OCI-LY1 (cell line): ENCODE measurements around the gene PLCB4.

Source experiments
- H2AFZ ChIP-seq: fragments of 200-600 bp; sonication (generic), shearing (Covaris generic); 2 replicates; pipeline ENCODE4 v1.6.0; 2014; ENCODE audit warnings: antibody characterized with exemption, mild to moderate bottlenecking, low read length
- H3F3A ChIP-seq: fragments of 200-600 bp; sonication (generic), shearing (Covaris generic); 2 replicates; pipeline ENCODE4 v1.6.0; 2014; ENCODE audit warnings: mild to moderate bottlenecking, antibody characterized with exemption, low read length, moderate library complexity; ENCODE audit not compliant: insufficient read depth
- H3K27ac ChIP-seq: fragments of 200-600 bp; sonication (generic); 2 replicates; pipeline ENCODE4 v1.5.1; 2014; ENCODE audit warnings: low read length, mixed run types, mild to moderate bottlenecking, low read depth; ENCODE audit not compliant: poor library complexity, severe bottlenecking
- H3K27me3 ChIP-seq: fragments of 200-600 bp; sonication (generic); 2 replicates; pipeline ENCODE4 v1.6.0; 2014; ENCODE audit warnings: antibody characterized with exemption, mild to moderate bottlenecking, low read length, moderate library complexity; ENCODE audit not compliant: insufficient read depth
- H3K36me3 ChIP-seq: fragments of 200-600 bp; sonication (generic); 2 replicates; pipeline ENCODE4 v1.6.1; 2014; ENCODE audit warnings: mild to moderate bottlenecking, antibody characterized with exemption, low read length, moderate library complexity, mixed read lengths; ENCODE audit not compliant: insufficient read depth
- H3K4me1 ChIP-seq: fragments of 200-600 bp; sonication (generic); 2 replicates; pipeline ENCODE4 v1.5.1; 2014; ENCODE audit warnings: mild to moderate bottlenecking, low read length, moderate library complexity; ENCODE audit not compliant: insufficient read depth, severe bottlenecking
- H3K4me2 ChIP-seq: fragments of 200-600 bp; sonication (generic), shearing (Covaris generic); 2 replicates; pipeline ENCODE4 v1.6.1; 2014; ENCODE audit warnings: low read length
- H3K4me3 ChIP-seq: fragments of 200-600 bp; sonication (generic); 2 replicates; pipeline ENCODE4 v1.5.1; 2014; ENCODE audit warnings: low read length, low read depth, mild to moderate bottlenecking, mixed read lengths; ENCODE audit not compliant: poor library complexity, severe bottlenecking
- H3K79me2 ChIP-seq: fragments of 200-600 bp; shearing (Covaris generic); 2 replicates; pipeline ENCODE4 v1.6.1; 2016; ENCODE audit warnings: mixed run types, low read length, mixed read lengths; ENCODE audit not compliant: insufficient read depth
- H3K9ac ChIP-seq: fragments of 200-600 bp; sonication (generic), shearing (Covaris generic); 2 replicates; pipeline ENCODE4 v1.6.1; 2014; ENCODE audit warnings: mild to moderate bottlenecking, low read length, mixed read lengths
- H3K9me2 ChIP-seq: fragments of 200-600 bp; sonication (generic), shearing (Covaris generic); 2 replicates; pipeline ENCODE4 v1.6.1; 2014; ENCODE audit warnings: low read depth, mild to moderate bottlenecking, low read length, mixed read lengths
- H3K9me3 ChIP-seq: fragments of 200-600 bp; shearing (Covaris generic); 2 replicates; pipeline ENCODE4 v1.6.1; 2014; ENCODE audit warnings: low read length, mixed read lengths
- H4K20me1 ChIP-seq: fragments of 200-600 bp; sonication (generic), shearing (Covaris generic); 2 replicates; pipeline ENCODE4 v1.6.0; 2016; ENCODE audit warnings: mild to moderate bottlenecking, low read length; ENCODE audit not compliant: insufficient read depth
- EZH2 ChIP-seq: fragments of 200-600 bp; sonication (generic), shearing (Covaris generic); IDR thresholded peaks from 2 replicates; pipeline ENCODE4 v1.8.0; 2017; ENCODE audit warnings: borderline replicate concordance, mixed run types, mild to moderate bottlenecking, antibody characterized with exemption, low read length, moderate library complexity, mixed read lengths
- TF ChIP-seq, protein P1 (sequence below): fragments of 200-600 bp; sonication (generic), shearing (Covaris generic); IDR thresholded peaks from 2 replicates; pipeline ENCODE4 v1.5.1; 2017; ENCODE audit warnings: mild to moderate bottlenecking, antibody characterized with exemption, low read length, moderate library complexity, mixed read lengths

Gene PLCB4

DNA sequence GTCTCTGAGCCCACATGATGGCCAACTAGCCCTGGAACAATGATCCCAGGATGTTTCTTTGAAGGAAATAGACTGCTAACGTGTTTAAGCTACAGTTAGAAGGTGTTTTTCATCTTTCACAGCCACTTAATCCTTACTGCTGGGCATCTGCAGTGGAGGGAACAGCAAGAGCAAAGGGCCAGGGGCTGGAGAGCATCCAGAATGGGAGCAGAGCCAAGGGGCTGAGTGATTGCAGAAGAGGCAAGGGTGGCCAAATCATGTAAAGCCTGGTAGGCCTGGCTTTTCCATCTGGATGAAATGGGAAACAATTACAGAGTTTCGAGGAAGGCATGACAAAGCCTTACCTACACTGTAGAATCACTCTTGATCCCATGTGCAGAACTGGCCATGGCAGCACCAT lies 426.8 kb downstream of the PLCB4 start:
- H3K4me2 ChIP-seq, result no peak overlapping the region
- no peak overlapping the region for H2AFZ ChIP-seq
- H3K9me3 ChIP-seq, result no peaks in the 10 kb centered on the region
- no peak overlapping the region for H3K4me3 ChIP-seq
- TF ChIP-seq, protein P1, sequence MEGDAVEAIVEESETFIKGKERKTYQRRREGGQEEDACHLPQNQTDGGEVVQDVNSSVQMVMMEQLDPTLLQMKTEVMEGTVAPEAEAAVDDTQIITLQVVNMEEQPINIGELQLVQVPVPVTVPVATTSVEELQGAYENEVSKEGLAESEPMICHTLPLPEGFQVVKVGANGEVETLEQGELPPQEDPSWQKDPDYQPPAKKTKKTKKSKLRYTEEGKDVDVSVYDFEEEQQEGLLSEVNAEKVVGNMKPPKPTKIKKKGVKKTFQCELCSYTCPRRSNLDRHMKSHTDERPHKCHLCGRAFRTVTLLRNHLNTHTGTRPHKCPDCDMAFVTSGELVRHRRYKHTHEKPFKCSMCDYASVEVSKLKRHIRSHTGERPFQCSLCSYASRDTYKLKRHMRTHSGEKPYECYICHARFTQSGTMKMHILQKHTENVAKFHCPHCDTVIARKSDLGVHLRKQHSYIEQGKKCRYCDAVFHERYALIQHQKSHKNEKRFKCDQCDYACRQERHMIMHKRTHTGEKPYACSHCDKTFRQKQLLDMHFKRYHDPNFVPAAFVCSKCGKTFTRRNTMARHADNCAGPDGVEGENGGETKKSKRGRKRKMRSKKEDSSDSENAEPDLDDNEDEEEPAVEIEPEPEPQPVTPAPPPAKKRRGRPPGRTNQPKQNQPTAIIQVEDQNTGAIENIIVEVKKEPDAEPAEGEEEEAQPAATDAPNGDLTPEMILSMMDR, result no peak
- TF ChIP-seq EZH2, result no peak
- no peaks in the 10 kb centered on the region for H3F3A ChIP-seq
- 0 out of 2 replicates have a peak, but pooled peaks cover 4% of the 10 kb centered on the region for H3K27me3 ChIP-seq
- no peaks in the 10 kb centered on the region for H3K4me1 ChIP-seq
- H3K27ac ChIP-seq, result no peak overlapping the region
- H3K9me2 ChIP-seq, result no peaks in the 10 kb centered on the region
- no peak overlapping the region for H3K9ac ChIP-seq
- H3K36me3 ChIP-seq, result no peaks in the 10 kb centered on the region
- no peaks in the 10 kb centered on the region for H4K20me1 ChIP-seq
- no peaks in the 10 kb centered on the region for H3K79me2 ChIP-seq

DNA sequence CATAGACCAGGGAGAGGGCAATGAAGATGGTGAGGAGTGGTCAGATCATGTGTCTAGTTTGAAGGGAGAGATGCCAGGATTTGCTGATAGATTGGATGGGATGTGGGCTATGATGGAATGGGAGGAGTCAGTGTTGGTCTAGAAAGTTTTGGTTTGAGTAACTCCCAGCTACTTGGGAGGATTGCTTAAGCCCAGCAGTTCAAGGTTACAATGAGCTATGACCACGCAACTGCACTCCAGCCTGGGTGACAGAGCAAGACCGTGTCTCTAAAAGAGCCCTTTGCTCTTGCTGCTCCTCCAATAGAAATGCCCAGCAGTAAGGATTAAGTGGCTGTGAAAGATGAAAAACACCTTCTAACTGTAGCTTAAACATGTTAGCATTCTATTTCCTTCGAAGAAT lies 427.3 kb downstream of the PLCB4 start:
- H3K9ac ChIP-seq, result no peak overlapping the region
- H3K4me1 ChIP-seq, result no peaks in the 10 kb centered on the region
- H3K27me3 ChIP-seq, result 0 out of 2 replicates have a peak, but pooled peaks cover 4% of the 10 kb centered on the region
- no peaks in the 10 kb centered on the region for H3K79me2 ChIP-seq
- TF ChIP-seq, protein P1, result no peak
- TF ChIP-seq EZH2, result no peak
- H3K36me3 ChIP-seq, result no peaks in the 10 kb centered on the region
- H3K9me3 ChIP-seq, result no peaks in the 10 kb centered on the region
- H4K20me1 ChIP-seq, result no peaks in the 10 kb centered on the region
- no peaks in the 10 kb centered on the region for H3K9me2 ChIP-seq
- no peak overlapping the region for H3K27ac ChIP-seq
- H3F3A ChIP-seq, result no peaks in the 10 kb centered on the region
- H3K4me3 ChIP-seq, result no peak overlapping the region
- H3K4me2 ChIP-seq, result no peak overlapping the region
- no peak overlapping the region for H2AFZ ChIP-seq

DNA sequence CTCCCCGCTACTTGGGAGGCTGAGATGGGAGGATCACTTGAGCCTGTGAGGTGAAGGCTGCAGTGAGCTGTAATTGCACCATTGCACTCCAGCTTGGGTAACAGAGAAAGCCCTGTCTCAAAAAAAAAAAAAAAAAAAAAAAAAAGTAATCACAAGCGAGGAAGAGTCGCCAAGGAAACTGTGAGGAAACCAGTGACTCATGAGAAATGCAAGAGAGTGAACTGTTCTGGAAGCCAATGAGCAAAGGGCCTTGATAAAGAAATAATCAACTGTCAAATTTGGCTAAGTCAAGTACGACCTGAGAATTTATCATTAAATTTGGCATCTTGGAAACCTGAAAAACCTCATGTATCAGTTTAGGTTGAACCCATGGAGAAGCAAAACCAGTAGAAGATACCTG lies 429.4 kb downstream of the PLCB4 start:
- no peak overlapping the region for H2AFZ ChIP-seq
- H3K4me3 ChIP-seq, result no peak overlapping the region
- no peak overlapping the region for H3K27ac ChIP-seq
- H3K9me3 ChIP-seq, result no peaks in the 10 kb centered on the region
- H3K9me2 ChIP-seq, result no peaks in the 10 kb centered on the region
- 0 out of 2 replicates have a peak, but pooled peaks cover 4% of the 10 kb centered on the region for H3K27me3 ChIP-seq
- H3K9ac ChIP-seq, result no peak overlapping the region
- H3F3A ChIP-seq, result no peaks in the 10 kb centered on the region
- H4K20me1 ChIP-seq, result no peaks in the 10 kb centered on the region
- no peaks in the 10 kb centered on the region for H3K4me1 ChIP-seq
- H3K36me3 ChIP-seq, result no peaks in the 10 kb centered on the region
- TF ChIP-seq, protein P1, result no peak
- TF ChIP-seq EZH2, result no peak
- H3K4me2 ChIP-seq, result no peak overlapping the region
- H3K79me2 ChIP-seq, result no peaks in the 10 kb centered on the region
